Sigmoid colon (tissue), 7 donors: ENCODE data around the gene MIGA2. TPM values are rescaled to one million over a fixed set of nuclear protein-coding genes. Genes with fewer than 3 reads are reported as not detected.
"Not testable (repeated sequence)": the region's sequence is repeated elsewhere in the genome, so short reads cannot be mapped to it uniquely, and the experiment has no call there.

Experiments
- DNase-seq: peaks from one replicate; pipeline ENCODE4 v3.0.0-alpha.2; 2019
- H3K27ac ChIP-seq, 4 donors: fragments of 200-600 bp; sonication (generic); one replicate each; pipeline ENCODE4 v1.5.1; 2016 to 2019; ENCODE audit warnings: mild to moderate bottlenecking in 1 of 4
- H3K27me3 ChIP-seq, 3 donors: fragments of 200-600 bp; sonication (generic); one replicate each; pipeline ENCODE4 v1.5.1; 2019; ENCODE audit warnings: mild to moderate bottlenecking in 1 of 3
- H3K36me3 ChIP-seq, 4 donors: fragments of 200-600 bp; sonication (generic); one replicate each; pipeline ENCODE4 v1.5.1; 2016 to 2019
- H3K4me1 ChIP-seq, 4 donors: fragments of 200-600 bp; sonication (generic); one replicate each; pipeline ENCODE4 v1.5.1; 2017 to 2019
- H3K4me3 ChIP-seq, 4 donors: fragments of 200-600 bp; sonication (generic); one replicate each; pipeline ENCODE4 v1.5.1; 2017 to 2019; ENCODE audit warnings: mild to moderate bottlenecking in 2 of 4, moderate library complexity in 1 of 4
- H3K9me3 ChIP-seq, 4 donors: fragments of 200-600 bp in 3 of 4; sonication (generic) in 3 of 4; one replicate each; pipeline versions ENCODE4 v1.5.1 to v1.6.1; 2013 to 2019
- EP300 ChIP-seq, 4 donors: sonication (generic); formaldehyde crosslinking; IDR thresholded peaks; one replicate each; pipeline ENCODE4 v1.6.1; 2017; ENCODE audit warnings: antibody characterized with exemption in 4 of 4
- POLR2A ChIP-seq, 2 donors: fragments of 450-650 bp; IDR thresholded peaks; one replicate each; pipeline ENCODE4 v1.6.1; 2016; ENCODE audit warnings: antibody characterized with exemption in 2 of 2, mild to moderate bottlenecking in 2 of 2, moderate library complexity in 2 of 2
- POLR2AphosphoS5 ChIP-seq, 4 donors: sonication (generic); formaldehyde crosslinking; IDR thresholded peaks; one replicate each; pipeline ENCODE4 v1.6.1; 2017; ENCODE audit warnings: antibody characterized with exemption in 4 of 4
- WGBS, 2 donors: extraction: QIAGEN DNeasy Blood & Tissue Kit; methylation state at CpG; one replicate each; pipeline ENCODE4 v1.1.7; 2013; 5-methylcytosine and 5-hydroxymethylcytosine counted together
- intact Hi-C: fragments of 100-400 bp; cut with DNase I; formaldehyde crosslinking; loops from one replicate; pipeline ENCODE4 v1.15.1; 2023
- polyA plus RNA-seq, 3 donors: library from polyadenylated mRNA; stranded (reverse); fragments of 200-250 nt; gene quantifications; one replicate each; pipeline ENCODE4 v1.2.3, GENCODE V29; 2013
- total RNA-seq, 4 donors: library from RNA; depleted of rRNA; stranded (reverse); fragments of >200 nt; gene quantifications; one replicate each; pipeline ENCODE4 v1.1.0, GENCODE V29; 2016
- TF ChIP-seq, protein P1 (sequence below), 4 experiments: fragments of 450-650 bp in 3 of 4; fragments of 200-600 bp in 1 of 4; IDR thresholded peaks; one replicate each; pipeline ENCODE4 v1.5.1; 2016 to 2019; ENCODE audit warnings: antibody characterized with exemption in 4 of 4, mild to moderate bottlenecking in 3 of 4, moderate library complexity in 2 of 4
- donor health status: healthy with polysubstance abuse.
- donor health status: Bipolar disorder and iron deficiency.
- donor health status: healthy.

MIGA2 gene
- total and polyA plus RNA-seq, 7 donors = 8.4 to 44.3 (median 21.4) TPM

DNA sequence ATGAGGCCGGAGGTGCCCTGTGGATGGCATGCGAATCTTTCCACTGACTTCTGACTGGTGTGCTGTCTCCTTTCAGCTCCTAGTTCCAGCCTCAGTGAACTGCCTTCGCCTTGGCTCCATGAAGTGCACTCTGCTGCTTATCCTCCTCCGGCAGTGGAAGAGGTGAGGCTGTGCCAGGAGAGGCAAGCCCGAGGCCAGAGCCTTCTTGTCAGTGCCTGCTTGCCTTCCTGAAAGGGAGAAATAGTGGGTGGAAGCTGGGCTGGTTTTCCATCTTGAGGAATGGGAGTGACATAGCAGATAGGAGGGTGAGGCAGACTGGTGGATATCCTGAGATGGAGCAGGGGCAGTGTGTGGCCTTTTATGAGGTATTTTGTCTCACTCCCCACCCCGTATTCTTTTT, 38.0 kb upstream of the MIGA2 start:
- H3K27me3 ChIP-seq = no peaks in the 10 kb centered on the region
- peaks cover 33 to 100% (median 82%) of the 10 kb centered on the region in 4 donors for H3K36me3 ChIP-seq
- no peaks in the 10 kb centered on the region for H3K9me3 ChIP-seq
- DNase-seq = no peak
- 96% methylated on average over 6 of the region's 6 CpGs for WGBS, 2 donors
- H3K4me3 ChIP-seq = no peak overlapping the region
- no peaks in the 10 kb centered on the region for H3K4me1 ChIP-seq
- intact Hi-C loops = no loop called here
- H3K27ac ChIP-seq = no peak overlapping the region
- TF ChIP-seq, protein P1, sequence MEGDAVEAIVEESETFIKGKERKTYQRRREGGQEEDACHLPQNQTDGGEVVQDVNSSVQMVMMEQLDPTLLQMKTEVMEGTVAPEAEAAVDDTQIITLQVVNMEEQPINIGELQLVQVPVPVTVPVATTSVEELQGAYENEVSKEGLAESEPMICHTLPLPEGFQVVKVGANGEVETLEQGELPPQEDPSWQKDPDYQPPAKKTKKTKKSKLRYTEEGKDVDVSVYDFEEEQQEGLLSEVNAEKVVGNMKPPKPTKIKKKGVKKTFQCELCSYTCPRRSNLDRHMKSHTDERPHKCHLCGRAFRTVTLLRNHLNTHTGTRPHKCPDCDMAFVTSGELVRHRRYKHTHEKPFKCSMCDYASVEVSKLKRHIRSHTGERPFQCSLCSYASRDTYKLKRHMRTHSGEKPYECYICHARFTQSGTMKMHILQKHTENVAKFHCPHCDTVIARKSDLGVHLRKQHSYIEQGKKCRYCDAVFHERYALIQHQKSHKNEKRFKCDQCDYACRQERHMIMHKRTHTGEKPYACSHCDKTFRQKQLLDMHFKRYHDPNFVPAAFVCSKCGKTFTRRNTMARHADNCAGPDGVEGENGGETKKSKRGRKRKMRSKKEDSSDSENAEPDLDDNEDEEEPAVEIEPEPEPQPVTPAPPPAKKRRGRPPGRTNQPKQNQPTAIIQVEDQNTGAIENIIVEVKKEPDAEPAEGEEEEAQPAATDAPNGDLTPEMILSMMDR (IDR thresholded peaks at IDR 0.05) = no peak
- no peak for TF ChIP-seq POLR2A (IDR thresholded peaks at IDR 0.05)
- TF ChIP-seq POLR2AphosphoS5 (IDR thresholded peaks at IDR 0.05) = no peak
- TF ChIP-seq EP300 (IDR thresholded peaks at IDR 0.05) = no peak

DNA sequence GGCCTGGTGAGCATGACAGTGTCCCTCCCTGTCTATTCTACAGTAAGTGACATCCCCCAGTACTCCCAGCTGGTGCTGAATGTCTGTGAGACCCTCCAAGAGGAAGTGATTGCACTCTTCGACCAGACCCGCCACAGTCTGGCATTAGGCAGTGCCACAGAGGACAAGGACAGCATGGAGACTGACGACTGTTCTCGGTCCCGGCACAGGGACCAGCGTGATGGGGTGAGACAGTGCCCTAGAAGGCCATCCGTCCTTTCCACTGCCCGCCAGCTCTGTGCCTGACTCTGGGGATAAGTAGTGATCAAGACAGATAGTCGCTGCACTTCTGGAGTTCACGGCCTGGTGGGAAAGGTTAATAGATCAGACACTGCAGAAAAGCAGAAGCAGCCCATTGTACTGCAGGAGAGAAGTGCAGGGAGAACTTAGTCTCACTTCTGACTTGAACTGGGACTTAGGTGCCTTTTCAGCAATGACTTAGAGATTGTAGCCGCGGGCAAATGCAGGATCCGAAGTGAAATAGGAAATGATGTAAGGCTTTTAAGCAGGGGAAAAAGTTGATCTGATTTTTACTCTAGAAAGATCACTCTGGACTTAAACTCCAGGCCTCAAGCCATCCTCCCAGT, 36.7 kb upstream of the MIGA2 start:
- no peaks in the 10 kb centered on the region for H3K9me3 ChIP-seq
- no peaks in the 10 kb centered on the region for H3K4me1 ChIP-seq
- peaks cover 25 to 93% (median 72%) of the 10 kb centered on the region in 4 donors for H3K36me3 ChIP-seq
- DNase-seq = no peak
- WGBS, 2 donors = 92% methylated on average over 13 of the region's 13 CpGs
- H3K27me3 ChIP-seq = no peaks in the 10 kb centered on the region
- no peak overlapping the region for H3K27ac ChIP-seq
- no peak overlapping the region for H3K4me3 ChIP-seq
- intact Hi-C loops = no loop called here
- TF ChIP-seq POLR2AphosphoS5 (IDR thresholded peaks at IDR 0.05) = no peak
- TF ChIP-seq, protein P1 (IDR thresholded peaks at IDR 0.05) = no peak
- no peak for TF ChIP-seq EP300 (IDR thresholded peaks at IDR 0.05)
- no peak for TF ChIP-seq POLR2A (IDR thresholded peaks at IDR 0.05)

DNA sequence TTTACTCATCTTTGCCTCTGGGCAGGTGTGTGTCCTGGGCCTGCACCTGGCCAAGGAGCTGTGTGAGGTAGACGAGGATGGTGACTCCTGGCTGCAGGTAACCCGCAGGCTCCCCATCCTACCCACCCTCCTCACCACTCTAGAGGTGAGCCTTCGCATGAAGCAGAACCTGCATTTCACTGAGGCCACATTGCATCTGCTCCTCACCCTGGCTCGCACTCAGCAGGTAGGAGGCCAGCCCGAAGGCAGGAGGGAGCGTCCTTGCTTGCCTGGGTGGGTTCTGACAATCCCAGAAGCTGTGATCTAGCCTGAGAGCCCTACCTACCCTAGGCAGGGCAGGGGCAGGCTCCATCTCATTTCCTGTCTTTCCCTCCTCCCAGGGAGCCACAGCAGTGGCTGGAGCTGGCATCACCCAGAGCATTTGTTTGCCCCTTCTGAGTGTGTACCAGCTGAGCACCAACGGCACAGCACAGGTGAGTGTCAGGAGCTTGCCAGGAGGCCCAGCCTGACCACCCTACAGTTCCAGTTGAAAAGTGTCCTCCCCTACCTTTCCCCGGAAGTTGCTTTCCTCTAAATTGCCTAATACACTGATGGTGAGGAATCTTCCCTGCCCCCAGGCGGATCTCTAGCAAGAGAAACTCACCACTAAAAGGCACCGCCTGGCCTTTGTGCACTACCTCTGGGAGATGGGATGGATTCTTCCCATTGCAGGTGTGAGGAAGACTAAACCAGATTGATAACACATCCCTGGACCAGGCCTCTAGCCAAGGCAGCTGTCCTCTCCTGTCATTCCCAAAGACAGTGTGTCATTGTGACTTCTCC, 34.7 kb upstream of the MIGA2 start:
- WGBS, 2 donors = 94 to 97% methylated on average over 10 of the region's 10 CpGs
- H3K27ac ChIP-seq = no peak overlapping the region
- no peak overlapping the region for H3K4me3 ChIP-seq
- DNase-seq = no peak
- H3K4me1 ChIP-seq = peaks cover 0 to 5% (median 5%) of the 10 kb centered on the region in 4 donors
- no peaks in the 10 kb centered on the region for H3K9me3 ChIP-seq
- no peak for TF ChIP-seq EP300 (IDR thresholded peaks at IDR 0.05)
- TF ChIP-seq, protein P1 (IDR thresholded peaks at IDR 0.05) = no peak
- no peak for TF ChIP-seq POLR2A (IDR thresholded peaks at IDR 0.05)
- no peak for TF ChIP-seq POLR2AphosphoS5 (IDR thresholded peaks at IDR 0.05)
- peaks cover 22 to 92% (median 65%) of the 10 kb centered on the region in 4 donors for H3K36me3 ChIP-seq
- intact Hi-C loops = no loop called here
- H3K27me3 ChIP-seq = no peaks in the 10 kb centered on the region

GRCh38 chr9:129002992-129003391, 33.4 kb upstream of the MIGA2 start:
- Histone ChIP-seq H3K27me3 (no peaks in the 10 kb centered on the region), H3K4me1 (peaks cover 0 to 18% (median 13%) of the 10 kb centered on the region in 4 donors), H3K9me3 (no peaks in the 10 kb centered on the region), H3K36me3 (peaks cover 18 to 86% (median 61%) of the 10 kb centered on the region in 4 donors), H3K27ac (no peak overlapping the region), H3K4me3 (no peak overlapping the region)
- no peak for DNase-seq
- WGBS, 2 donors = 95 to 97% methylated on average over 9 of the region's 9 CpGs
- TF ChIP-seq POLR2AphosphoS5 (IDR thresholded peaks at IDR 0.05) (no peak), POLR2A (IDR thresholded peaks at IDR 0.05) (no peak), EP300 (IDR thresholded peaks at IDR 0.05) (no peak)
- TF ChIP-seq, protein P1 (IDR thresholded peaks at IDR 0.05) = no peak
- intact Hi-C loops = no loop called here

- H3K36me3 ChIP-seq = peaks cover 10 to 84% (median 56%) of the 10 kb centered on the region in 4 donors
- H3K27me3 ChIP-seq, H3K9me3 ChIP-seq, H3K4me3 ChIP-seq, H3K27ac ChIP-seq, intact Hi-C loops, DNase-seq: not testable (repeated sequence)
- H3K4me1 ChIP-seq = peaks cover 0 to 19% (median 13%) of the 10 kb centered on the region in 4 donors
- 92% methylated on average over 6 of the region's 6 CpGs for WGBS, 2 donors
Observed at GRCh38 chr9:129004173-129004572, 32.3 kb upstream of the MIGA2 start.
